UCSD-AML1 (cell line): ENCODE data around the gene CGN.
"Not testable (repeated sequence)": the region's sequence is repeated elsewhere in the genome, so short reads cannot be mapped to it uniquely, and the experiment has no call there.

Source experiments
- DNase-seq: peaks from one replicate; lab custom pipeline; 2025; ENCODE audit not compliant: unreplicated experiment; lab: John Stamatoyannopoulos, UW

The CGN gene

DNA sequence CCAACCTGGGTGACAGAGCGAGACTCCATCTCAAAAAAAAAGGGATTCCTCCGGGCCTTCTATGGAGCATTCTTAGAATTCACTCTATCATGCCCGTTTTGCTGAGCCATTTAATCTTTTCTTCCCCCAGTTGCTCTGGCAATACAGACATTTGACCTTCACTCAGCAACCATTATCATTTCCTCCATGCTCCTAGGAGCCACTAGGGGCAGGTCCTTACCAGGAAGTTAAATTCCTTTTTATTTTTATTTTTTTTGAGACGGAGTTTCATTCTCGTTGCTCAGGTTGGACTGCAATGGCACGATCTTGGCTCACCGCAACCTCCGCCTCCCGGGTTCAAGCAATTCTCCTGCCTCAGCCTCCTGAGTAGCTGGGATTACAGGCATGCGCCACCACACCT lies 9.7 kb upstream of the CGN start:
- DNase-seq = no peak

DNA sequence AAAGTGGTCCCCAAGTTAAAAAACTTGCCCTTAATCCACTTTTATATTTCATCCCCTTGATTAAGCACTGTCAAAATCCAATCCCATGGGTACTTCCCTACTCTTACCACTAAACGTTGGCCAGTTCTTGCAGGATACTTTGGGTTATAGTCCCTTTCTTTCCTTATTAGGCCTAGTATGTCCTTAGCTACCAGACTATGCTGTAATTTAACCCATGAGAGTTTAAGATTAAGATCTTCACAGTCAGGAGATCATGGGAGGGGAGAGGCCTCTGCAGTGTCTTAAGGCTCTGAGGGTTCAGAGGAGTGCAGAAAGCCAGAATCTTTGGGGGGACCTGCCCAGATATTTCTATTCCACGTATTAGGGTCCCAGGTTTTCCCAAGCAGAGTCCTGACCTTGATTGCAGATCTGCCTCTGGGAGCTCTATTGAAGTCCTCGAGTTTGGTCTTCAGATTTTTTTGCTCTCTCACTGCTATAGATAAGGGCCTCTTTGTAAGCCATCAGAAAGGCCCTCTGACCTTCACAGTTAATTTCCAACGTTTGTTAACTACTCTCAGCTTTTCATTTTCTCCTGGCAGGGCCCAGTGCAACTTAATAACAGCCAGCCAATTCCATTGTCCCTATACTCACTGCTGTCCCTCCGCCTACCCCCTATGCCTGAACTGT lies 9.0 kb upstream of the CGN start:
- DNase-seq = no peak

DNA sequence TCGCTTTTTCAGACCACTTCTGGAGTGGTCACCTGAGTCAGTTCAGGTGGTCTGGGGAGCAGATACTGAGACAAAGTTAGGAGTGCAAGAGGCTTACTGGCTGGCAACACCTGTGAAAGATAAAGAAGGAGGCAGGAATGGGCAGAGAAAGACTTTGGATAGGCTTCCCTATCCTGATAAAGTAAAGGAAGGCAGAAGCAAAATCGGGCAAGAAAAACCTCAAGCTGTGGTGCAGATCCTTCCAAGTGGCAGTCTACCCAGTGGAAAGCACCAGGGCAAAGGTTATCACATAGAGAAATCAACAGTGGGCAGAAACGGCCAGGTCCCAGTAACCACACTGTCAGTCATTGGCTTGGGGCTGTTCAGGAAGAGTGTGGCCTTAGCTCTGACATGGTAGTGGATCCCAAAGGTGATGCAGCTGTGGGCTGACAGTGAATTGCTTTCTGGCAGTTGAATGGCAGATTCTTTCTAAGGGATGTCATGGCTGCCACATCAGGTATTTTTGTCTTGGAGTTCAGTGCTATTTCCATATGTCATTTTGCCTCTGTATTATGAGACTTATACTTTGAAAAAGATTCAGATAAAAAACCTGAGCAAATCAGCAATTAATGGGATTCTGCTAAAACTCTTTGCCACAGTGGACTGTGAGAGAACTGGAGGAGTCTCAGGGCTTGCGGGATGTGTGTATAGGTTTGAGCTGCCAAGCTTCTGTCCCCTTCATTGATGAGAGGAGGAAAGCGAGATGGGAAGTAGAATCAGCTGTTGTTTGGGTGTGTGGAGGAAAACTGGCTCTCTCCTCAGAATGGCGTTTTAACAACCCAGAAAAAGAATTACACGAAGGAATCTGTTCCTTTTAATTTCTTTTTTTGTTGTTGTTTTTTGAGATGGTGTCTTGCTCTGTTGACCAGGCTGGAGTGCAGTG lies 8.1 kb upstream of the CGN start:
- DNase-seq = no peak

DNA sequence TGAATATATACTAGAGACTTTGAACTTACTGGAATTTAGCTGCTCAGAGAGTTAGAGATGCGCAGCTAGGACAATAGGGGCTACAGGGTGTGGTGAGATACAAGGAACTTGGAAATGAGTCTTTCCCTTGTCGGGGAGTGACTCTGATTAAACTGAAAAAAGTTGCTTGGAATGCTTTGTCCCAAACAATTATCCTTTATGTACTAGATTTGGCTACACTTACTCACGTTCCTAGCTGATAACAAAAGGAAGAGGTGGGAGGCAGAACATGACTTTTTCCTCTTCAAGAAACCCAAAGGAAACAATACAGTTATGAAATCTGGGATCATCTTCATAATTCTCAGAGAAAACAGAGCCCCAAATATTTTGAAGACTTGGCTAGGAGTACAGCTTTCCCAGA lies 6.9 kb upstream of the CGN start:
- no peak for DNase-seq

DNA sequence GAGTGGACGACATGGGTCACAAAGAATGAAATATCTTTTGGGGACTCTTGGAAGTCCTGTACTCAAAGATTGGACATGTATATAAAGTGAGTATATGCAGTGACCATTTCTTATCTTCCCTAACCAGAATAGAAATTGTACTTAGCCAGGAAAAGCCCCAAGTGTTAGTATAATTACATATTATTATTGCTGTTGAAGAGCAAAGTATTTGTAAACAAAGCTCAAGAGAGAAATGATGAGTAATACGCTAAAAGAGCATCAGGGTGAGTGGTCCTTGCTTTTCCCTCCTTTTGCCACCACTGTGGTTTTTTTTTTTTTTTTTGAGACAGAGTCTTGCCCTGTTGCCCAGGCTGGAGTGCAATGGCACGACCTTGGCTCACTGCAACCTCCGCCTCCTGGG lies 6.4 kb upstream of the CGN start:
- DNase-seq = no peak

DNA sequence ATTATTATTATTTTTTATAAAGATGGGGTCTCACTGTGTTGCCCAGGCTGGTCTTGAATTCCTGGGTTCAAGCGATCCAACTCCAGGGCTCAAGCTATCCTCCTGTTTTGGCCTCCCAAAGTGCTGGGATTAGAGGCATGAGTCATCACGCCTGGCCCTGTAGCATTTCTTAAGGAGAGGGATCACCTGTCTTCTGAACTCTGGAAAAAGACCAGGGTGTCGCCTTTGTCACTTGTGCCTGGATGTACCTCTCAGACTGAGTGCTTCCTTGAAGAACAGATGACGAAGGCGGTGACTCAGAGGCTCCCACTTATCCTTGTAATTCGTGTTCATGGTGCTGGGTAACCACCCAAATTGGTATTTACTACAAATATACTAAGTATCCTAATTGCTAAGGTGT lies 2.4 kb upstream of the CGN start:
- no peak for DNase-seq

DNA sequence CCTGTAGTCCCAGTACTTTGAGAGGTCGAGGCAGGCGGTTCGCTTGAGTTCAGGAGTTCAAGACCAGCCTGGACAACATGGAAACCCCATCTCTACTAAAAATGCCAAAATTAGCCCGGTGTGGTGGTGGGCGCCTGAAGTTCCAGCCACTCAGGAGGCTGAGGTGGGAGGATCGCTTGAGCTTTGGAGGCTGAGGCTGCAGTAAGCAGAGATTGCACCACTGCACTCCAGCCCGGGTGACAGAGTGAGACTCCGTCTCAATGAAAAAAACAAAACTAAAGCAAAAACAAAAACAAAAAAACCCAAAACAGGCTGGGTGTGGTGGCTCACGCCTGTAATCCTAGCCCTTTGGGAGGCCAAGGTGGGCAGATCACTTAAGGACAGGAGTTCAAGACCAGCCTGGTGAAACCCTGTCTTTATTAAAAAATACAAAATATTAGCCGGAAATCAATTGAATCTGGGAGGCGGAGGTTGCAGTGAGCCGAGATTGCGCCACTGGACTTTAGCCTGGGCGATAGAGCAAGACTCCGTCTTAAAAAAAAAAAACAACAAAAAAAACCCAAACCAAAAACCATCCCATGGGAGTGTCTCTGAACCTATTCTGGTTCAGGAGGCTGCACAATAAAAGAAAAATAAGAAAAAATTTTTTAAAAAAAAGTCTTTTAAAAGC lies 1.7 kb upstream of the CGN start:
- no peak for DNase-seq

DNA sequence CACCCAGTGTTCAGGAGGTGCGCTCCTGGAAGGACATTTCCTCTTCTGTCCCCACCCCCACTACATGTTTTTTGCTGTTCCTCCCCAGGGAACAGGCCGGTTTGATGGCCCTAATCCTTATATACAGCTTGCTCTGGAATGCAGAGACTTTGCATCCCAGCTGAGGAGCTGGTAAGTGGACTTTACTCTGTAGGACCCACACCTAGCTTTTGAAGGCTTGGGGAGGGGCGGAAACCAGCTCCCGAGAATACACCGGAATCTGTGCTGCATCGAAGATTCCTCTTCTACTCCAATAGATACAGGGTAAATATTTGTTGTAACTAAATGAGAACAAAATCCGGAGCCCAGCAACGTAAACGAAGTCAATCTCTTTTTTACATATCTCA lies 1.2 kb upstream of the CGN start:
- no peak for DNase-seq

DNA sequence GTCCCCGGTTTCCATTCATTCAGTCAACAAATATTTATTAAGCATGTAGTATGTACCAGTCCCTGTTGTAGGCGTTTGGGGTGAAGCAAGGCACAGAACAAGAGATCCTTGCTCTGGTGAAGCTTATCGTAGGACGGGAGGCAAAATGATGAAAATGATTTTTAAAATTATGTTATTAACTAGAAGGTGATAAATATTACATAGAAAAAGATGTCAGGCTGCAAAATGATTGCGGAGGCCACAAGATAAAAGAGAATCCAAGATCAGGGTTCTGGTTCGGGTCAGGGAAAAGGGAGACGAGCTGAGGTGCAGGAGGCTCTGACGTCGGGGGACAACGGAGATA lies 602 bp upstream of the CGN start:
- DNase-seq = no peak

DNA sequence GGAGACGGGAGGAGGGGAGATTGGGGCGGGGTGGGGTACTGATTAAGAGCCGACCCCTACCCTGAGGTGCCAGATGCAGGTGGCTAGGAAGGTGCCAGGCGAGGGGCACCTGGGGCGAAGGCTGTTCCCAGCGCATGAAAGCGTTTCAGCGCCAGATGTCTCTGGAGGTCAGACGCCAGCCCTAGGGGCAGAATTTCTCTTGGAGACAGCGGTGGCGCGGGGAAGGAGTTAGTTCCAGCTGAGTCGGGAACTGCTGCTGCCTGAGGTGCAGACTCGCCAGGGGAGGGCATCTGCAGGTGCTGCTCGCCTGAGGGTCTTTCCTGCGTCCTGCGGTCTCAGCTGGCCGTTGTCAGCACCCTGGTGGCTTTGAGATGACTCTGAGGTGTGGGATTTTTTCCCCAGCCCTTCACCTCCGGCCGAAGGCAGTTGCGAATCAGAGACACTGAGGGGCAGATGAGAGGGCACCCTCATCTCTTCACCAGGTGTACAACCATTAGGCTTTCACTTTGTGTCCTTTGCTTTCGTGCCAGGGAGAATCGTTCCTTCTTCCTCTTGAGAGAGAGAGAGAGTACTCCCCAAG lies 539 bp downstream of the CGN start:
- DNase-seq = peak; percentile 43

DNA sequence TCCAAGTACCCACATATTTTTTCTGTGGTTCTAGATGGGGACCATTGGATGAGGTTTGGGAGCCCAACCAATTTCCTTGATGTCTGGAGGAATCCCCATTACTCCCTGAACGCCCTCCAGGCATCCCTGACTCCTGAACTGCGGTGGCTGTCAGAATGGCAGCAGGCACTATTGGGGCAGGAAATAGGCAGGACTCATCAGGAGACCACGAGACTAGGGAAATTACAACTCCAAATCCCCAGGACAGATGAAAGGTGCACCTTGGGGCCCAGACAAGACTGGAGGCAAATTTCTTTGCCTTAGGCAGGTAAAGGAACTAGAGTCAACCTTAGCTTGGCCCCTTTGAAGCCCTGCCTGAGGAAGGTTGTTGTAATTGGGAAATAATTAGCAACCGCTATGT lies 1.1 kb downstream of the CGN start:
- DNase-seq = no peak

DNA sequence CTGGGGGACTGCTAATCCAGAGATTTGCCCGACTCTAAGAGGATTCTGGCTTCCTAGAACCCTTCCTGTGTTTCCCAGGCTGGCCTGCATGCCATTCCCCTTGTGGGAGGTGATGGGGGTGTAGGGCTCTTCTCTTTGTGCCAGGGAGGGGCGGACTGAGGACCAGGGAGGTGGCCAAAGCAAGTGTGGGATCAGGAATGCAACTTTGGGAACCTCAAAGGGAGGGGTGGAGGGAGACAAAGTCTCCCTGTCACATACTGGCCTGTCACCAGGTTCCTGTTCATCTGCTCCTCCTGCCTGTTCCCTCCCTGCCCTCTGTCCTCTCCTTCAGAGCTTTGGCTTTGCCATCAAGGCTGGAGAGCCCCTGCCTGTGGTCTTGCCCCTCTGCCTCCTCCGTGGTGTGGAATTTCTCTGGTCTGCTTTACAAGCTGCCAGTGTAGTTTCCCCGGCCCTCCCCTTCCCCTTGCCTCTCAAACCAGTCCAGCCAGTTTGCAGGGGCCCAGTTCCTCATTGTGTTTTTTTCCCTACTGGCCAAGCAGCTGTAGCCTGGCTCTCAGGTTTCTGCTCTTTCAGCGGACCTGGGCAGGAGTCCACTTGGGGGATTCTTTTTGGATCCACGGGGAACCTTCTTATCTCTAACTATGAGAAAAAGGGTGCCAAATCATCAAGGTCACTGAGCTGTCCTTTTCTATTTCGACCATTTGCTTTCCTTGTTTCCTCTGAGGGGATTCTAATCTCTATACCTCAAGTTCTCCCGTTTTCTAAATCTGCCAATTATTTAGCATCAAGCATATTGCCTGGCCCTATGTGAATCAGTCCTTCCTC lies 1.8 kb downstream of the CGN start:
- DNase-seq = peak; percentile 27

DNA sequence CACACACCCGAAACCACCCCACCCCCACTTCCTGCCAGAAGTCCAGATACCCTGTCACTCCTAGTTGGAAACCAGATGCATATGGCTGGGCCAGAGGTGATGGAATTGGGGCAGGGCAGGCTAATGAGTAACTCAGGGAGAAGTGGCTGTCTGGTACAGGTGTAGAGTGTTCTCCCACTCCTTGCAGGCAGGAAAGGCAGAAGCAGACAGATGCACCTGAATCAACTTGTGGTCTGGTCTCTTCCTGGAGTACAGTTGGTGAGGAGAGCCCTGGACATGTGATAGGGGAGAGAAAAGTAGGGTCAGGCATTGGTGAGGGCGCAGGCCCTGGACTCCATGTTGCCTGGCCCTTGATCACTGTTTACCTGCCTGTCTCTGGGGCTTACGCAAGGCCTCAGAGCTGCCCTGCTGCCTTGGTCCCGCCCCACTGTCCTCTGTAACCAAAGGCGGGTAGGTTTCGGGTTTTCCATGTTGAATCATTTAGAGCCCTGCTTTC lies 2.5 kb downstream of the CGN start:
- DNase-seq = peak; percentile 46

DNA sequence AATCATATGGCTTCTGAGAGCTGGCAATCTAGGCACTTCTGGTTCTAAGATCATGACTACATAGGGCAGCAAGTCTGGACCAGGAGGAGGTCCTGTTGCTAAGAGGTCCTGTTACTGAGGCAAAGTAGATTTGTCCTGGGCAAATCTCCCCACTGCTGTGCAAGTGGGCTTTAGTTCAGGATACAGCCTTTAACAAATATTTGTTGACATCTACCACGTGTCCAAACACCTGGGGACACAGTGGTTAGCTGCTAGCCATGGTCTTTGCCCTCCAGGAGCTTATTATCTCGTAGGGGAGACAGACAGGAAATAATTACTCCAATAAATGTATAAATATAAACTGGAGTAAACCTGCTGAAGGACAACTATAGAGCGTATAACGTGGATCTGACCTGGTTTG lies 3.2 kb downstream of the CGN start:
- no peak for DNase-seq

DNA sequence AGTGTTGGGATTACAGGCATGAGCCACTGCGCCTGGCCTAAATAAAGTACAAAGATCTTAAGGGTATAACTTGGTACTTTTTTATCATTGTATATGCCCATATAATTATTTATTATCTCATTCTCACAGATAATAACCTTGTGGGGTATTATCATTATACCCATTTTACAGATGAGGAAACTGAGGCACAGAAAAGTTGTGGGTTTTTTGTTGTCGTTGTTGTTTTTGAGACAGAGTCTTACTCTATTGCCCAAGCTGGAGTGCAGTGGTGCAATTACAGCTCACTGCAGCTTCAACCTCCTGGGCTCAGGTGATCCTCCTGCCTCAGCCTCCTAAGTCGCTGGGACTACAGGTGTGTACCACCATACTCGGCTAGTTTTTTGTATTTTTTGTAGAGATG lies 4.1 kb downstream of the CGN start:
- no peak for DNase-seq

DNA sequence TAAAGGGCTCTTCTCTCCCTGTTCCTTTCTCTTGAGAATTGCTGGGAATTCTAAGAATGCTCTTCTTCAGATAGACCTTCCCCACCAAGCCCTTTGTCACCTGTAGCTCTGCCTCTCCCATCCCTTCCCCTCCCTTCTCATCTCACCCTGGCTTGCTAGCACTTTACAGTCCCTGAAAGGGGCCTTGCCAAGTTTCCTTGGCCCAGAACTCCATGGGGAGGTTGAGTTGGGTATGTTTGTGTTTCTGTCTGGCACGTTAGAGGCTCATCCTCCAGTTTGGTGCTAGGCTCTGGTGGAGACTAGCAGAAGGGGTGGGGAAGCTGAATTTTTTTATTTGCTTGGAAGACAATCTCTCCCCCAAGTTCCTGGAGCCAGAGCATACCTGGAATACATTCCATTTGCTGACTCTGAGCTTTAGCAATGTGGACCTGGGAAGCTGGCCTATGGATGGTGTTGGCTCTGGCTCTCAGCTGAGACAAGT lies 4.9 kb downstream of the CGN start:
- DNase-seq = no peak

DNA sequence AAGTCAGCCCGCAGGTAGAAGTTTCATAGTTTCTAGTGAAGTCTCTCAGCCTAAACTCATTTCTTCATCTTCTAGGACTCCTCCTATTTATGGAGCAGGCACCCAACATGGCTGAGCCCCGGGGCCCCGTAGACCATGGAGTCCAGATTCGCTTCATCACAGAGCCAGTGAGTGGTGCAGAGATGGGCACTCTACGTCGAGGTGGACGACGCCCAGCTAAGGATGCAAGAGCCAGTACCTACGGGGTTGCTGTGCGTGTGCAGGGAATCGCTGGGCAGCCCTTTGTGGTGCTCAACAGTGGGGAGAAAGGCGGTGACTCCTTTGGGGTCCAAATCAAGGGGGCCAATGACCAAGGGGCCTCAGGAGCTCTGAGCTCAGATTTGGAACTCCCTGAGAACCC lies 7.2 kb downstream of the CGN start:
- DNase-seq = no peak

DNA sequence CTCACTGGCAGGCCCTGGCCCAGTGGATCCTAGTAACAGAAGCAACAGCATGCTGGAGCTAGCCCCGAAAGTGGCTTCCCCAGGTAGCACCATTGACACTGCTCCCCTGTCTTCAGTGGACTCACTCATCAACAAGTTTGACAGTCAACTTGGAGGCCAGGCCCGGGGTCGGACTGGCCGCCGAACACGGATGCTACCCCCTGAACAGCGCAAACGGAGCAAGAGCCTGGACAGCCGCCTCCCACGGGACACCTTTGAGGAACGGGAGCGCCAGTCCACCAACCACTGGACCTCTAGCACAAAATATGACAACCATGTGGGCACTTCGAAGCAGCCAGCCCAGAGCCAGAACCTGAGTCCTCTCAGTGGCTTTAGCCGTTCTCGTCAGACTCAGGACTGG lies 7.7 kb downstream of the CGN start:
- no peak for DNase-seq

DNA sequence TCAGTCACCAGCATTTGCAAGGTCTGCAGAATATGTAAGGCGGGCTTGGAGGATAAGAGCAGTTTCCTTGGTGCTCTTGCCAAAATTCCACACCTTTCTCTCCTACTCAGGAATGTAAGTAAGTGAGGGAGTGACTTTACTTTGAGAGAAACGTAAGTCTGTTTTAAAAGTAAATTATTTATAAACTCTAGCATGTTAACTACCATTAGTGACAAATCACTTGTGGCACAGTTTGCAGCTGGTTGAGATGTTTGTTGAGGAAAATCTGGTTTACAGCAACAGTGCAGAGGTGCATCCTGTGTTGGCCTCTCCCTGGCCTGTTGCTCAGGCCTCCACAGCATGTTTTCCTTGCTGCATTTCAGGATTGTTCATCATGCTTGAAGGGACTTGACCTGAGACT lies 8.5 kb downstream of the CGN start:
- no peak for DNase-seq

DNA sequence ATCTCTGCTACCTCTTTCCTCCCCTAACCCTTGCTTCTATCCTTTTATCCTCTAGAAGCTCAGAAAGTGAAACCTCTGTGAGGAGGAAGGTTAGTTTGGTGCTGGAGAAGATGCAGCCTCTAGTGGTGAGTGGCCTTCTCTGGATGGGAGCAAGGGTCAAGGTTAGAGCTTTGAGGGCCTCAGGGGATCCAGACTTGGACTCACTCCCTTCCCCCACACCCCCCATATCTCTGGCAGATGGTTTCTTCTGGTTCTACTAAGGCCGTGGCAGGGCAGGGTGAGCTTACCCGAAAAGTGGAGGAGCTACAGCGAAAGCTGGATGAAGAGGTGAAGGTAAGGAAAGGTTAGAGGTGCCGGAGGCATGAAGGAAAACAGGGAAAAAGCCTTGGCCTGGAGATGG lies 9.2 kb downstream of the CGN start:
- no peak for DNase-seq

DNA sequence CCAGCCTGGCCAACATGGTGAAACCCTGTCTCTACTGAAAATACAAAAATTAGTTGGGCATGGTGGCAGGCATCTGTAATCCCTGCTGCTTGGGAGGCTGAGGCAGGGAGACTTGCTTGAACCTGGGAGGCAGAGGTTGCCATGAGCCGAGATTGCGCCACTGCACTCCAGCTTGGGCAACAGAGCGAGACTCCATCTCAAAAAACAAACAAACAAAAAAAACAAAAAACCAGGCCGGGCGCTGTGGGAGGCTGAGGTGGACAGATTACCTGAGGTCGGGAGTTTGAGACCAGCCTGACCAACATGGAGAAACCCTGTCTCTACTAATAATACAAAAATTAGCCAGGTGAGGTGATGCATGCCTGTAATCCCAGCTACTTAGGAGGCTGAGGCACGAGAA lies 11.2 kb downstream of the CGN start:
- DNase-seq = not testable (repeated sequence)
